MM.1S (cell line): Measurements from ENCODE around the gene CBX6.
"Not testable (repeated sequence)": the region's sequence is repeated elsewhere in the genome, so short reads cannot be mapped to it uniquely, and the experiment has no call there.

Source experiments
- DNase-seq: peaks from one replicate; pipeline ENCODE4 v3.0.0-alpha.2; 2015
- H2AFZ ChIP-seq: fragments of 300-600 bp; sonication (generic); 2 replicates; pipeline ENCODE4 v1.6.0; 2016; ENCODE audit warnings: antibody characterized with exemption, low read length
- H3F3A ChIP-seq: fragments of 300-600 bp; sonication (generic); 2 replicates; pipeline ENCODE4 v1.6.1; 2016; ENCODE audit warnings: mild to moderate bottlenecking, antibody characterized with exemption, low read length, moderate library complexity, mixed read lengths; ENCODE audit not compliant: insufficient read depth
- H3K27ac ChIP-seq: fragments of 300-600 bp; sonication (generic); 2 replicates; pipeline ENCODE4 v1.5.1; 2016; ENCODE audit warnings: mild to moderate bottlenecking, low read length
- H3K27me3 ChIP-seq: fragments of 300-600 bp; sonication (generic); replicated peaks from 2 replicates; pipeline ENCODE4 v1.6.0; 2016; ENCODE audit warnings: low read length; ENCODE audit not compliant: insufficient read depth
- H3K36me3 ChIP-seq: fragments of 300-600 bp; sonication (generic); replicated peaks from 2 replicates; pipeline ENCODE4 v1.6.1; 2016; ENCODE audit warnings: mild to moderate bottlenecking, low read length, mixed read lengths; ENCODE audit not compliant: insufficient read depth
- H3K4me1 ChIP-seq: fragments of 300-600 bp; sonication (generic); 2 replicates; pipeline ENCODE4 v1.6.1; 2016; ENCODE audit warnings: low read length, mixed read lengths
- H3K4me2 ChIP-seq: fragments of 300-600 bp; sonication (generic); 2 replicates; pipeline ENCODE4 v1.6.0; 2016; ENCODE audit warnings: low read depth, low read length
- H3K4me3 ChIP-seq: fragments of 300-600 bp; sonication (generic); 2 replicates; pipeline ENCODE4 v1.5.1; 2016; ENCODE audit warnings: low read length, mixed read lengths
- H3K79me2 ChIP-seq: fragments of 300-600 bp; sonication (generic); 2 replicates; pipeline ENCODE4 v1.6.1; 2016; ENCODE audit warnings: mixed run types, low read length, mixed read lengths
- H3K9ac ChIP-seq: fragments of 300-600 bp; sonication (generic); 2 replicates; pipeline ENCODE4 v1.6.1; 2016; ENCODE audit warnings: low read length, mixed read lengths
- H3K9me2 ChIP-seq: fragments of 300-600 bp; sonication (generic); replicated peaks from 2 replicates; pipeline ENCODE4 v1.6.1; 2016; ENCODE audit warnings: mild to moderate bottlenecking, low read length, mixed read lengths; ENCODE audit not compliant: insufficient read depth
- H3K9me3 ChIP-seq: fragments of 300-600 bp; sonication (generic); replicated peaks from 2 replicates; pipeline ENCODE4 v1.6.1; 2016; ENCODE audit warnings: mild to moderate bottlenecking, low read length, mixed read lengths; ENCODE audit not compliant: insufficient read depth
- H4K20me1 ChIP-seq: fragments of 300-600 bp; sonication (generic); 2 replicates; pipeline ENCODE4 v1.6.1; 2016; ENCODE audit warnings: mild to moderate bottlenecking, low read length, moderate library complexity, mixed read lengths; ENCODE audit not compliant: insufficient read depth
- CTCF ChIP-seq: fragments of 300-600 bp; sonication (generic); IDR thresholded peaks from 2 replicates; pipeline ENCODE4 v1.5.1; 2016; ENCODE audit warnings: antibody characterized with exemption, low read length, mixed read lengths
- EZH2 ChIP-seq: fragments of 300-600 bp; sonication (generic); optimal IDR thresholded peaks from 2 replicates; pipeline ENCODE3; 2017; ENCODE audit warnings: low read depth, mild to moderate bottlenecking, antibody characterized with exemption, low read length, mixed read lengths
- EZH2phosphoT487 ChIP-seq: fragments of 300-600 bp; sonication (generic); IDR thresholded peaks from 2 replicates; pipeline ENCODE4 v1.6.1; 2018; ENCODE audit warnings: antibody characterized with exemption, low read length

Gene CBX6

GRCh38 chr22:38860283-38861169 lies 11.5 kb downstream of the CBX6 start:
- H3K9ac ChIP-seq = no peak overlapping the region
- H2AFZ ChIP-seq = no peak overlapping the region
- no peaks in the 10 kb centered on the region for H3K4me1 ChIP-seq
- H3K4me2 ChIP-seq = no peak overlapping the region
- no peaks in the 10 kb centered on the region for H3K9me2 ChIP-seq
- no peaks in the 10 kb centered on the region for H3K9me3 ChIP-seq
- no peaks in the 10 kb centered on the region for H3K79me2 ChIP-seq
- H3F3A ChIP-seq = peaks cover 32% of the 10 kb centered on the region
- no peaks in the 10 kb centered on the region for H3K36me3 ChIP-seq
- no peak overlapping the region for H3K27ac ChIP-seq
- peaks cover 18% of the 10 kb centered on the region for H4K20me1 ChIP-seq
- no peak overlapping the region for H3K4me3 ChIP-seq
- no peak for DNase-seq
- no peak for TF ChIP-seq EZH2phosphoT487
- TF ChIP-seq EZH2 = no peak
- no peak for TF ChIP-seq CTCF
- no peaks in the 10 kb centered on the region for H3K27me3 ChIP-seq

GRCh38 chr22:38859581-38860282 lies 12.3 kb downstream of the CBX6 start:
- no peak overlapping the region for H3K27ac ChIP-seq
- H3K36me3 ChIP-seq = no peaks in the 10 kb centered on the region
- H3K4me3 ChIP-seq = no peak overlapping the region
- H3K9me2 ChIP-seq = no peaks in the 10 kb centered on the region
- TF ChIP-seq EZH2 = no peak
- no peak for TF ChIP-seq CTCF
- no peak for TF ChIP-seq EZH2phosphoT487
- no peak overlapping the region for H3K9ac ChIP-seq
- H3K79me2 ChIP-seq = no peaks in the 10 kb centered on the region
- H3F3A ChIP-seq = peaks cover 26% of the 10 kb centered on the region
- H3K4me1 ChIP-seq = no peaks in the 10 kb centered on the region
- H3K9me3 ChIP-seq = no peaks in the 10 kb centered on the region
- no peak overlapping the region for H3K4me2 ChIP-seq
- no peak overlapping the region for H2AFZ ChIP-seq
- H3K27me3 ChIP-seq = no peaks in the 10 kb centered on the region
- no peak for DNase-seq
- peaks cover 17% of the 10 kb centered on the region for H4K20me1 ChIP-seq

- Histone ChIP-seq H3K9me3 (no peaks in the 10 kb centered on the region), H3K4me2 (no peak overlapping the region), H3K27me3 (peaks cover 1% of the 10 kb centered on the region; the same call in 1 of the 2 replicates), H3K4me1 (no peaks in the 10 kb centered on the region), H3K9ac (no peak overlapping the region), H3K4me3 (no peak overlapping the region), H3K79me2 (no peaks in the 10 kb centered on the region), H3K9me2 (no peaks in the 10 kb centered on the region), H2AFZ (no peak overlapping the region), H3K36me3 (no peaks in the 10 kb centered on the region), H4K20me1 (peaks cover 8% of the 10 kb centered on the region; the same call in 1 of the 2 replicates), H3K27ac (no peak overlapping the region), H3F3A (peaks cover 17% of the 10 kb centered on the region; the same call in 1 of the 2 replicates)
- TF ChIP-seq EZH2phosphoT487 (no peak), EZH2 (no peak), CTCF (no peak)
- no peak for DNase-seq
These were observed 13.5 kb downstream of the CBX6 start for GRCh38 chr22:38858492-38858891.

- H3K36me3 ChIP-seq, H3K4me3 ChIP-seq, H3K79me2 ChIP-seq, H3F3A ChIP-seq, H3K4me1 ChIP-seq, H3K27ac ChIP-seq, H3K4me2 ChIP-seq, H3K9me3 ChIP-seq, H2AFZ ChIP-seq, H3K9ac ChIP-seq, DNase-seq, H4K20me1 ChIP-seq, H3K9me2 ChIP-seq: not testable (repeated sequence)
- H3K27me3 ChIP-seq = peaks cover 40% of the 10 kb centered on the region
These were observed 17.5 kb downstream of the CBX6 start for GRCh38 chr22:38854476-38854875.

- not testable (repeated sequence) for H3K9me3 ChIP-seq, H3K4me1 ChIP-seq, H3K4me3 ChIP-seq, H3K9ac ChIP-seq, H3K9me2 ChIP-seq, H3F3A ChIP-seq, H3K79me2 ChIP-seq, H3K36me3 ChIP-seq, H2AFZ ChIP-seq, H3K4me2 ChIP-seq, DNase-seq, H4K20me1 ChIP-seq, H3K27ac ChIP-seq
- H3K27me3 ChIP-seq = peaks cover 46% of the 10 kb centered on the region
These were observed 18.1 kb downstream of the CBX6 start for GRCh38 chr22:38853883-38854282.
